Fibroblast of skin of scalp (primary cell): ENCODE data around the gene PNPLA6.
A peak's percentile ranks its signal among the peaks of the same experiment; 100 is the strongest.
"Not testable (repeated sequence)": the region's sequence is repeated elsewhere in the genome, so short reads cannot be mapped to it uniquely, and the experiment has no call there.

Experiments used
- DNase-seq: peaks from one replicate; pipeline ENCODE4 v3.0.0-alpha.2; 2013

The PNPLA6 gene

GRCh38 chr19:7556696-7557315 is 21.3 kb downstream of the PNPLA6 start:
- DNase-seq, result no peak

DNA sequence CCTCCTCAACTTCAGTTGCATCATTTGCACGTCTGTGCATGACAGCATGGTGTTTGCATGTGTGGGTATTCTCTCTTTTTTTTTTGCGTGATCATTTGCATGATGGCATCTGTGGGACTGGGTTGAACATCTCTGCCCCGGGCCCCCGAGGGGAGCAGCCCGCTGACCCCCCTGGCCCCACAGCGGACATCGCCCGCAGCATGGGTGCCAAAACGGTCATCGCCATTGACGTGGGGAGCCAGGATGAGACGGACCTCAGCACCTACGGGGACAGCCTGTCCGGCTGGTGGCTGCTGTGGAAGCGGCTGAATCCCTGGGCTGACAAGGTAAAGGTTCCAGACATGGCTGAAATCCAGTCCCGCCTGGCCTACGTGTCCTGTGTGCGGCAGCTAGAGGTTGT is 23.1 kb downstream of the PNPLA6 start:
- no peak for DNase-seq

DNA sequence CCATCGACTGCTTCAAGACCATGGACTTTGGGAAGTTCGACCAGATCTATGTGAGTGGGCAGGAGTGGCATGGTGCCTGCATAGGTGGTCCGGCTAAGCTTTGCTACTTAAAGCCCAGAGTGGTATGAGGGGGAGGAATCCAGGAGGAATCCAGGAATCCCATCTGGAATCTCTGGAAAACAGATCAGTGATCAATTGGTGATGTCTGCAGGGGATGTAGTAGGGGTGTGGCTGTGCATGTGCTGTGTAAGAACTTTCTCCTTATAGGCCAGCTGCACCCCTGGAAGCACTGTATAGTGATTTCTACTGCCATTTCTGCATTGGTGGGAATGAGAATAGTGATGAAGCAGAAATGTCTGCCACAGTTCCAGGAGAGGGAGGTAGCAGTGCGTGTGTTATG is 23.6 kb downstream of the PNPLA6 start:
- DNase-seq, result no peak

- DNase-seq, result no peak
Measured at GRCh38 chr19:7560255-7560654, 24.7 kb downstream of the PNPLA6 start.

GRCh38 chr19:7561325-7561724 is 25.8 kb downstream of the PNPLA6 start:
- no peak for DNase-seq

DNA sequence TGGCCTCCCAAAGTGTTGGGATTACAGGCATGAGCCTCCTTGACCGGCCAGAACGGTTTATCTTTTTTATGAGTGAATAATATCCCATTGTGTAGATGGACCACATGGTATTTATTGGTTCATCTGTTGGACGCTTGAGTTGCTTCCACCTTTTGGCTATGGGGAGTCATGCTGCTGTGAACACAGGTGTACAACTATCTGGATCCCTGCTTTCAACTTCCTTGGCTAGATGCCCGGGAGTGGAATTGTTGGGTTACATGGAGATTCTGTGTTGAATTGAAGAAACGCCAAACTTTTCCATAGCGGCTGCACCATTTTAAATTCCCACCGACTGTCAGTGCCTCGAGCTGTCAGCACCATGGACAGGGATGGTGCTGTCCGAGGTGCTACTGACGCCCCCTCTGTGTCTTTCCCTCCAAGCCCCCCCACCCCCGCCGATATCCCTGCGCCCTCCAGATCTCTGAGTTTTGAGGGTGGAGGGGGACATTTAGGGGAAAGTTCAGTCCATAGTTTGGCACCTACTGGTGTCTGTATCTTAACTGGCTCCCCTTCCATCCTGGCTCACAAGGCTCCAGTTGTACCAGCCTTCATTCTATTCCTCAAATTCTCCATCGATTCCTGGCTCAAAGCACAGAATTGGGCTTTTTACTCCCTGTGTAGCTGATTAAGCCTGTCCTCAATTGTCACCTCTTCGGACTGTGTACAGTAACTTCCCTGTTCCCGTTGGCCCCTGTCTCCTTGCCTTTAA is 27.3 kb downstream of the PNPLA6 start:
- DNase-seq, result no peak

GRCh38 chr19:7564866-7565265 is 29.3 kb downstream of the PNPLA6 start:
- DNase-seq, result no peak

GRCh38 chr19:7565332-7565731 is 29.8 kb downstream of the PNPLA6 start:
- DNase-seq, result no peak

DNA sequence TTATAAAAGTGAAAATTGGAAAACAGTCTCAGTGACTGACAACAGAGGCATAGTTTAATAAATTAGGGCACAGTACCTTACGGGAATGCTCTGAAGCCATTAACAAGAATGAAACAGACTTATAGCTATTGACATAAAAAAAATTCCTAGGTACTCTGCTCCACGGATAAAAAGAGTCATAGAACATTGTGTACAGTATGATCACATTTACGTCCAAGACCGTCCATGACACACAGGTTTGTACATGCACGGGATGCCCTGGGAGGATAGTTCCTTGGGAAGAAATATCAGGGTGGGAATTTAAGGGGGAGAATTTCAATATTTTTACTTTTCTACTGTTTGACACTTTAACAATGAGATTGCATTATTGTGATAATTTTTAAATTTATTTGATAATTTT is 35.2 kb downstream of the PNPLA6 start:
- DNase-seq, result no peak

- no peak for DNase-seq
Measured at GRCh38 chr19:7575434-7576040, 40.0 kb downstream of the PNPLA6 start.

DNA sequence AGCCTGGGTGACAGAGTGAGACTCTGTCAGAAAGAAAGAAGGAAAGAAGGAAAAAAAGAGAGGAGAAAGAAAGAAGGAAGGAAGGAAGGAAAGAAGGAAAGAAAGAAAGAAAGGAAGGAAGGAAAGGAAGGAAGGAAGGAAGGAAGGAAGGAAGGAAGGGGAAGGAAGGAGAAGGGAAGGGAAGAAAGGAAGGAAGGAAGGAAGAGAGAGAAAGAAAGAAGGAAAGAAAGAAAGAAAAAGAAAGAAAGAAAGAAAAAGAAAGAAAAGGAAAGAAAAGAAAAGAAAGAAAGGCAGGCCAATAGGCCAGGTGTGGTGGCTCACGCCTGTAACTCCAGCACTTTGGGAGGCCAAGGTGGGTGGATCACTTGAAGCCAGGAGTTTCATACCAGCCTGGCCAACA is 41.9 kb downstream of the PNPLA6 start:
- not testable (repeated sequence) for DNase-seq

GRCh38 chr19:7578127-7578526 is 42.6 kb downstream of the PNPLA6 start:
- no peak for DNase-seq

- no peak for DNase-seq
Measured at GRCh38 chr19:7579182-7579581, 43.7 kb downstream of the PNPLA6 start.

DNA sequence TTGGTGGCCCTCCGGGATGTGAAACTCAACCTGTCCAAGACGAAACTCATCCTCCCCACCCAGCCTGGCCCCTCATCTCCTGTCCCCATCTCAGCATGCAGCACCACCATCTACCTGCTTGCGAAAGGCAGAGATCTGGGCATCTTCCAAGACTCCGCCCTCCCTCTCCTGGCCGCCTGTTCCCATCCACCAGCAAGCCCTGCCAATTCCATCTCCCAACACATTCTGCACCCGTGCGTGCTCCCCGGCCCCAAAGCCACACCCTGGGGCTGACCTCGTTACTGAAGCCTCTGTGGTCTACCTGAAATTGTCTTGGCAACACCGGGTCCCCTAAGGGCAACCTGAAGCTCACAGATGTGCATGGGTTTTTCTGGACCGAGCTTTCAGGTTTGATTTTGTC is 46.9 kb downstream of the PNPLA6 start:
- DNase-seq, result no peak

GRCh38 chr19:7589822-7590221 is 54.3 kb downstream of the PNPLA6 start:
- no peak for DNase-seq

DNA sequence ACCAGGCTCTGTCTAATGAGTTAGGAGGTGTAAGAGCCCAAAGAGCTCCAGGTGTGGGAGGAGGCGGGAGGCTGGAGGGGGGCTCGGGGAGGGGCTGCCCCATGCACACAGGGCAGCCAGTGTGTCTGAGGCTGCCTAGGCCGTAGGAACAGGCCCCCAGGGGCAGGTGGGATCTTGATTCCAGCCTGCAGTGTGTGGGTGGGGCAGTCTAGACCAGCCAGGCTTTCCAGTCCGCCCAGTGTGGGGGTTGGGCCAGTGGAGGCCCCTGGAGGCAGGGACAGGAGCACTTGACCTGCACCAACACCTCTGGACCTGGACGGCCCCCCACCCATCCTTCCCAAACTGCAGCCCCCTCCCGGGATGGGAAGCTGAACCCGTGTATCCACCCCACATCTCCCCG is 54.7 kb downstream of the PNPLA6 start:
- DNase-seq, result no peak

DNA sequence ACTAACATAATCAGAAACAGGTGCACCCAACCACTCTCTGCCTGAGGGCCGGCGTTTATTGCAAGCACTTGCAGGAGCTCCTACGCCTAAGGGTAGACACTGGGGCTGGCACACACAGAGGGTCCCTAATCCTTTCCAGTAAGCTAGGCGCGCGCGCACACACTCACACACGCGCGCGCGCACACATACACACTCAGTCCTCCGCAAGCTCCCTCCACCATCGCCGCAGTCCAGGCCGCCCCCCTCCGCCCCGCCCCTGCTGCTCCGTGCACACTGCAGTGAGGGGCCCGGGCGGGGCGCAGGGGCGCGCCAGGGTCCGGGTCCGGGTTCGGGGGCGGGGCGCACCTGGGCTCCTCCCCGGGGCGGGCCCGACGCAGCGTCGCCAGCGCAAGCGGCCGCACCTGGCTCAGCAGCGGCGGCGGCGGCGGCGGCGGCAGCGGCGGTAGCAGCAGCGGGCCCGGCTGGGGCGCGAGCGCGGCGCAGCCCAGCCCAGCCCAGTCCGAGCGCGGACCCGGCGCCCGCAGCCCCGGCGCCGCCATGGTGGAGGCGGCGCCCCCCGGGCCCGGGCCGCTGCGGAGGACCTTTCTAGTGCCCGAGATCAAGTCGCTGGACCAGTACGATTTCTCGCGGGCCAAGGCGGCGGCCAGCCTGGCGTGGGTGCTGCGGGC is 60.1 kb downstream of the PNPLA6 start, which contains the start of gene CAMSAP3:
Gene CAMSAP3 (plus strand): TSS at position 398 of the 668 bp plus-strand sequence. CDS start 140 bp downstream, at position 538.
- peak; percentile 11 for DNase-seq

GRCh38 chr19:7596211-7596937 is 60.9 kb downstream of the PNPLA6 start:
- DNase-seq, result no peak

DNA sequence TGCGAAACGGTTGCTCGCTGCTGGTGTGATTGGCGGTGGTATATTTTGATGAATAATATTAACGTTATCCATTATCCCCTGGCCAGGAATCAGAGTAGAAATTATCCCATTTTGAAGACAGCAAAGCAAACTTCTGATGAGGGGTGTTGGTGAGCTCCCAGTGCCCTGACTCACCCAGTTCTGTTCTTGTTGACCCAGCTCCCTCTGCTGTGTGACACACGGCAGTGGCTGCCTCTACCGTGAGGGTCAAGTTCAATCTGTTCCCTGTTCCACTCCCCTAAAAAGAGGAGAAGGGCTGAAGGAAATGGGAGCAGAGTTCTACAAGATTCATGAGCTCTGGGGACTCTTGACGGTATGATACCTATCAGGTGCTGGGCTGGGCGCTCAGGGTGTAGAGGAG is 62.2 kb downstream of the PNPLA6 start:
- no peak for DNase-seq

DNA sequence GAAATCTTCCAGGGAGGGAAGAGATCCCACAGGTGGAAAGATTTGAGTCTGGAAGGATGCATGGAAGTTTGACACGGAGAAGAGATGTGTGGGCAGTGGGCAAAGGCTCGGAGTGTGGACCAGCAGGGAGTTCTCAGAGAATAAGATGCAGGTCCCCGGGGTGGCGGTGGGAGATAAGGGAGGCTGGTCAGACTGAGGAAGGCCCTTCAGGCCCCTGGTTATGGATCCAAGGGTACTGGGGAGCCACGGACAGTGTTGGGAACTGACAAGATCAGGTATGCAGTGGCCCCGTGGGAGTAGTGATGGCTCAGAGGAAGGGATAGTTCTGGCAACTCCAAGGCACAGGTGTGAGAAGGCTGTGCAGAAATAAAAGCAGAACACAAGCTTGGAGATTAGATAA is 62.7 kb downstream of the PNPLA6 start:
- no peak for DNase-seq

DNA sequence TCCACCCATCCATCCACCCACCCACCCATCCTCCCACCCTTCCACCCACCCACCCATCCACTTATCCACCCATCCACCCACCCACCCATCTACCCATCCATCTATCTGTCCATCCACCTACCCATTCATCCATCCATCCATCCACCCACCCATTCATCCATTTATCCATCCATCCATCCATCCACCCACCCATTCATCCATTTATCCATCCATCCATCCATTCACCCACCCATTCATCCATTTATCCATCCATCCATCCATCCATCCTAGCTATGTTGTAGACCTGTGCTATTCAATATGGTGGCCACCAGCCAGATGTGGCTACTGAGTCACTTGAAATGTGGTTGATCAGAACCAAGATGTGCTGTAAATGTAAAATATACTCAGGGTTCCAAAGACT is 65.2 kb downstream of the PNPLA6 start:
- DNase-seq, result no peak

GRCh38 chr19:7602240-7602934 is 66.9 kb downstream of the PNPLA6 start:
- DNase-seq, result no peak
